Activated CD8-positive, alpha-beta memory T cell treated with anti-CD3 and anti-CD28 coated beads, Interleukin-2, amount 10 ng/mL, durations not matched to agents 7 days and 5 days (primary cell): ENCODE results near the gene AGAP1. TPM values are rescaled to one million over a fixed set of nuclear protein-coding genes. Genes with fewer than 3 reads are reported as not detected.
A peak's percentile ranks its signal among the peaks of the same experiment; 100 is the strongest.
"Not testable (repeated sequence)": the region's sequence is repeated elsewhere in the genome, so short reads cannot be mapped to it uniquely, and the experiment has no call there.

Source experiments
- ATAC-seq: fragments of 150-1000 bp; cut with Tn5 transposase; one replicate; pipeline ENCODE4 v1.10.0; 2021; ENCODE audit warnings: moderate library complexity
- CTCF ChIA-PET: fragments of 350-600 bp; sonication (Branson Sonifier 250); formaldehyde crosslinking; loops from one replicate; lab custom pipeline; 2021; ENCODE audit warnings: antibody characterized with exemption; lab: Charles Lee
- DNase-seq: peaks from one replicate; pipeline ENCODE4 v3.0.0-alpha.2; 2020
- H3K27ac Mint-ChIP-seq: one replicate; pipeline ENCODE4 v1.8.0; 2021; ENCODE audit warnings: mild to moderate bottlenecking, mixed read lengths
- H3K27me3 Mint-ChIP-seq: one replicate; pipeline ENCODE4 v1.8.0; 2021; ENCODE audit warnings: mixed read lengths
- H3K36me3 Mint-ChIP-seq: one replicate; pipeline ENCODE4 v1.8.0; 2021; ENCODE audit warnings: mild to moderate bottlenecking, mixed read lengths
- H3K4me1 Mint-ChIP-seq: one replicate; pipeline ENCODE4 v1.8.0; 2021; ENCODE audit warnings: mixed read lengths
- H3K4me3 Mint-ChIP-seq: one replicate; pipeline ENCODE4 v1.8.0; 2021; ENCODE audit warnings: mild to moderate bottlenecking, moderate library complexity, mixed read lengths
- H3K9me3 Mint-ChIP-seq: one replicate; pipeline ENCODE4 v1.8.0; 2022; ENCODE audit warnings: low read depth, mixed read lengths
- total RNA-seq, 2 experiments: library from RNA; stranded (reverse); gene quantifications; one replicate each; pipeline ENCODE4 v1.2.3, GENCODE V29; 2021

The AGAP1 gene
- total RNA-seq, 2 experiments from 2014 or later, result 0.75 to 1.8 TPM

GRCh38 chr2:235947055-235947454 lies 453.2 kb downstream of the AGAP1 start:
- H3K4me1 Mint-ChIP-seq, H3K4me3 Mint-ChIP-seq, H3K27ac Mint-ChIP-seq, H3K9me3 Mint-ChIP-seq, DNase-seq, CTCF ChIA-PET, H3K36me3 Mint-ChIP-seq, ATAC-seq: not testable (repeated sequence)
- peaks cover 24% of the 10 kb centered on the region for H3K27me3 Mint-ChIP-seq

- no peak for DNase-seq
- no peaks in the 10 kb centered on the region for H3K36me3 Mint-ChIP-seq
Observed at GRCh38 chr2:235949567-235950472, 456.0 kb downstream of the AGAP1 start.

GRCh38 chr2:235950473-235950809 lies 456.6 kb downstream of the AGAP1 start:
- H3K27me3 Mint-ChIP-seq, result peaks cover 24% of the 10 kb centered on the region
- ATAC-seq (no peak), DNase-seq (no peak)
- CTCF ChIA-PET, result interaction anchor here (1.4 kb wide), 1 partner anchor 14 kb away, joined by 3 read pairs; no protein-coding TSS in a partner anchor
- peaks cover 9% of the 10 kb centered on the region for H3K4me1 Mint-ChIP-seq
- H3K4me3 Mint-ChIP-seq, result no peak overlapping the region
- no peaks in the 10 kb centered on the region for H3K9me3 Mint-ChIP-seq
- H3K36me3 Mint-ChIP-seq, result no peaks in the 10 kb centered on the region
- no peak overlapping the region for H3K27ac Mint-ChIP-seq

More at GRCh38 chr2:235949567-235950472, 456.0 kb downstream of the AGAP1 start:
- Mint-ChIP-seq H3K4me1 (peaks cover 9% of the 10 kb centered on the region), H3K27me3 (peaks cover 24% of the 10 kb centered on the region), H3K4me3 (no peak overlapping the region), H3K9me3 (no peaks in the 10 kb centered on the region), H3K27ac (no peak overlapping the region)
- CTCF ChIA-PET, result interaction anchor here (1.4 kb wide), 1 partner anchor 13 kb away, joined by 3 read pairs; no protein-coding TSS in a partner anchor
- no peak for ATAC-seq

GRCh38 chr2:235951493-235951892 lies 457.6 kb downstream of the AGAP1 start:
- CTCF ChIA-PET, result no interaction called here
- H3K4me3 Mint-ChIP-seq, result no peak overlapping the region

GRCh38 chr2:235951982-235952381 lies 458.1 kb downstream of the AGAP1 start:
- no peaks in the 10 kb centered on the region for H3K36me3 Mint-ChIP-seq
- ATAC-seq (peak; percentile 84), DNase-seq (peak; percentile 69)
- H3K4me3 Mint-ChIP-seq, result no peak overlapping the region
- no peaks in the 10 kb centered on the region for H3K9me3 Mint-ChIP-seq
- CTCF ChIA-PET, result no interaction called here
- peaks cover 9% of the 10 kb centered on the region for H3K4me1 Mint-ChIP-seq
- no peak overlapping the region for H3K27ac Mint-ChIP-seq
- H3K27me3 Mint-ChIP-seq, result peaks cover 24% of the 10 kb centered on the region

More at GRCh38 chr2:235951493-235951892, 457.6 kb downstream of the AGAP1 start:
- no peak overlapping the region for H3K27ac Mint-ChIP-seq
- no peaks in the 10 kb centered on the region for H3K36me3 Mint-ChIP-seq
- ATAC-seq, result peak; percentile 20
- H3K9me3 Mint-ChIP-seq, result no peaks in the 10 kb centered on the region
- peaks cover 9% of the 10 kb centered on the region for H3K4me1 Mint-ChIP-seq
- peaks cover 24% of the 10 kb centered on the region for H3K27me3 Mint-ChIP-seq
- no peak for DNase-seq

- Mint-ChIP-seq H3K9me3 (no peaks in the 10 kb centered on the region), H3K36me3 (no peaks in the 10 kb centered on the region), H3K27me3 (peaks cover 24% of the 10 kb centered on the region), H3K4me3 (no peak overlapping the region), H3K4me1 (peaks cover 9% of the 10 kb centered on the region), H3K27ac (no peak overlapping the region)
- CTCF ChIA-PET, result no interaction called here
- ATAC-seq (no peak), DNase-seq (no peak)
Observed at GRCh38 chr2:235952714-235953113, 458.9 kb downstream of the AGAP1 start.

- ATAC-seq, result no peak
- CTCF ChIA-PET, result no interaction called here
- no peak for DNase-seq
- H3K27ac Mint-ChIP-seq, result no peak overlapping the region
- H3K36me3 Mint-ChIP-seq, result no peaks in the 10 kb centered on the region
- no peak overlapping the region for H3K4me3 Mint-ChIP-seq
- peaks cover 9% of the 10 kb centered on the region for H3K4me1 Mint-ChIP-seq
- H3K27me3 Mint-ChIP-seq, result peaks cover 19% of the 10 kb centered on the region
- H3K9me3 Mint-ChIP-seq, result no peaks in the 10 kb centered on the region
Observed at GRCh38 chr2:235954281-235954680, 460.4 kb downstream of the AGAP1 start.

GRCh38 chr2:235954888-235955480 lies 461.1 kb downstream of the AGAP1 start:
- Mint-ChIP-seq H3K27ac (no peak overlapping the region), H3K4me3 (no peak overlapping the region), H3K9me3 (no peaks in the 10 kb centered on the region), H3K36me3 (no peaks in the 10 kb centered on the region), H3K4me1 (peaks cover 9% of the 10 kb centered on the region), H3K27me3 (peaks cover 12% of the 10 kb centered on the region)
- ATAC-seq (no peak), DNase-seq (no peak)
- CTCF ChIA-PET, result no interaction called here

- Mint-ChIP-seq H3K4me1 (peaks cover 9% of the 10 kb centered on the region), H3K27ac (no peak overlapping the region), H3K27me3 (peaks cover 9% of the 10 kb centered on the region), H3K36me3 (no peaks in the 10 kb centered on the region), H3K4me3 (no peak overlapping the region), H3K9me3 (no peaks in the 10 kb centered on the region)
- ATAC-seq (no peak), DNase-seq (no peak)
- CTCF ChIA-PET, result no interaction called here
Observed at GRCh38 chr2:235955664-235956063, 461.8 kb downstream of the AGAP1 start.

GRCh38 chr2:235956281-235956970 lies 462.6 kb downstream of the AGAP1 start:
- no peak for ATAC-seq
- H3K4me3 Mint-ChIP-seq, result no peak overlapping the region
- CTCF ChIA-PET, result no interaction called here
- peaks cover 8% of the 10 kb centered on the region for H3K4me1 Mint-ChIP-seq
- H3K27ac Mint-ChIP-seq, result no peak overlapping the region
- H3K9me3 Mint-ChIP-seq, result no peaks in the 10 kb centered on the region
- no peaks in the 10 kb centered on the region for H3K36me3 Mint-ChIP-seq
- no peak for DNase-seq
- H3K27me3 Mint-ChIP-seq, result peaks cover 5% of the 10 kb centered on the region

GRCh38 chr2:235957251-235957650 lies 463.4 kb downstream of the AGAP1 start:
- H3K9me3 Mint-ChIP-seq, result no peaks in the 10 kb centered on the region
- no peaks in the 10 kb centered on the region for H3K27me3 Mint-ChIP-seq
- no peak overlapping the region for H3K4me3 Mint-ChIP-seq
- no peaks in the 10 kb centered on the region for H3K4me1 Mint-ChIP-seq
- CTCF ChIA-PET, result no interaction called here
- no peaks in the 10 kb centered on the region for H3K36me3 Mint-ChIP-seq
- H3K27ac Mint-ChIP-seq, result no peak overlapping the region
- DNase-seq (no peak), ATAC-seq (no peak)

- Mint-ChIP-seq H3K4me1 (no peaks in the 10 kb centered on the region), H3K4me3 (no peak overlapping the region), H3K27me3 (no peaks in the 10 kb centered on the region), H3K36me3 (no peaks in the 10 kb centered on the region), H3K9me3 (no peaks in the 10 kb centered on the region), H3K27ac (no peak overlapping the region)
- DNase-seq, result no peak
- CTCF ChIA-PET, result no interaction called here
- ATAC-seq, result no peak
Observed at GRCh38 chr2:235958221-235958930, 464.5 kb downstream of the AGAP1 start.

GRCh38 chr2:235958931-235959410 lies 465.1 kb downstream of the AGAP1 start:
- Mint-ChIP-seq H3K27me3 (no peaks in the 10 kb centered on the region), H3K4me3 (no peak overlapping the region), H3K27ac (no peak overlapping the region), H3K9me3 (no peaks in the 10 kb centered on the region), H3K4me1 (no peaks in the 10 kb centered on the region), H3K36me3 (no peaks in the 10 kb centered on the region)
- CTCF ChIA-PET, result no interaction called here
- no peak for ATAC-seq
- DNase-seq, result no peak
